Smooth muscle cell (in vitro differentiated cells): ENCODE measurements around the gene ROGDI. TPM values are rescaled to one million over a fixed set of nuclear protein-coding genes. Genes with fewer than 3 reads are reported as not detected.

Experiments
- DNase-seq: peaks from one replicate; lab custom pipeline; 2025; ENCODE audit not compliant: unreplicated experiment; lab: John Stamatoyannopoulos, UW
- H2AFZ ChIP-seq: fragments of 200-600 bp; sonication (generic); 2 replicates; pipeline ENCODE4 v1.6.0; 2016; ENCODE audit warnings: antibody characterized with exemption, low read depth, mild to moderate bottlenecking
- H3F3A ChIP-seq: fragments of 200-600 bp; sonication (generic); 2 replicates; pipeline ENCODE4 v1.6.0; 2017; ENCODE audit warnings: antibody characterized with exemption, low read depth
- H3K27ac ChIP-seq: fragments of 200-600 bp; sonication (generic); 2 replicates; pipeline ENCODE4 v1.5.1; 2016; ENCODE audit warnings: low read depth, mild to moderate bottlenecking
- H3K27me3 ChIP-seq: fragments of 200-600 bp; sonication (generic); 2 replicates; pipeline ENCODE4 v1.6.1; 2016; ENCODE audit warnings: low read depth, mild to moderate bottlenecking
- H3K36me3 ChIP-seq: fragments of 200-600 bp; sonication (generic); 2 replicates; pipeline ENCODE4 v1.5.1; 2016; ENCODE audit warnings: low read depth
- H3K4me1 ChIP-seq: fragments of 200-600 bp; sonication (generic); 2 replicates; pipeline ENCODE4 v1.5.1; 2016; ENCODE audit warnings: low read depth
- H3K4me2 ChIP-seq: fragments of 200-600 bp; sonication (generic); 2 replicates; pipeline ENCODE4 v1.6.0; 2016; ENCODE audit warnings: mild to moderate bottlenecking
- H3K4me3 ChIP-seq: fragments of 200-600 bp; sonication (generic); 2 replicates; pipeline ENCODE4 v1.5.1; 2016; ENCODE audit warnings: mild to moderate bottlenecking
- H3K79me2 ChIP-seq: fragments of 200-600 bp; sonication (generic); 2 replicates; pipeline ENCODE4 v1.6.0; 2016; ENCODE audit warnings: low read depth, mild to moderate bottlenecking
- H3K9ac ChIP-seq: fragments of 200-600 bp; sonication (generic); 2 replicates; pipeline ENCODE4 v1.6.0; 2016; ENCODE audit warnings: low read depth
- H3K9me3 ChIP-seq: fragments of 200-600 bp; sonication (generic); replicated peaks from 2 replicates; pipeline ENCODE4 v1.5.1; 2016; ENCODE audit warnings: low read depth
- H4K20me1 ChIP-seq: fragments of 200-600 bp; sonication (generic); 2 replicates; pipeline ENCODE4 v1.6.0; 2016; ENCODE audit warnings: low read depth
- WGBS: methylation state at CpG from one replicate; pipeline ENCODE4 v1.1.7; 2016; ENCODE audit warnings: low lambda C conversion rate; 5-methylcytosine and 5-hydroxymethylcytosine counted together
- polyA plus RNA-seq: library from polyadenylated mRNA; unstranded; fragments of >200 nt; fragmentation: Nextera tagmentation; extraction: Ambion mirVana; gene quantifications from 2 replicates; pipeline ENCODE4 v1.2.1, GENCODE V29; 2016
- total RNA-seq: library from RNA; depleted of rRNA; stranded (reverse); fragments of >200 nt; gene quantifications from 2 replicates; pipeline ENCODE4 v1.2.3, GENCODE V29; 2014
- TF ChIP-seq, protein P1 (sequence below): fragments of 200-600 bp; sonication (generic); IDR thresholded peaks from 2 replicates; pipeline ENCODE4 v1.5.1; 2017; ENCODE audit warnings: borderline replicate concordance, mild to moderate bottlenecking, antibody characterized with exemption; ENCODE audit not compliant: insufficient read depth, poor library complexity, severe bottlenecking

The ROGDI gene
- total and polyA plus RNA-seq, 2 experiments from 2014 or later = 21.6 to 45.6 TPM

DNA sequence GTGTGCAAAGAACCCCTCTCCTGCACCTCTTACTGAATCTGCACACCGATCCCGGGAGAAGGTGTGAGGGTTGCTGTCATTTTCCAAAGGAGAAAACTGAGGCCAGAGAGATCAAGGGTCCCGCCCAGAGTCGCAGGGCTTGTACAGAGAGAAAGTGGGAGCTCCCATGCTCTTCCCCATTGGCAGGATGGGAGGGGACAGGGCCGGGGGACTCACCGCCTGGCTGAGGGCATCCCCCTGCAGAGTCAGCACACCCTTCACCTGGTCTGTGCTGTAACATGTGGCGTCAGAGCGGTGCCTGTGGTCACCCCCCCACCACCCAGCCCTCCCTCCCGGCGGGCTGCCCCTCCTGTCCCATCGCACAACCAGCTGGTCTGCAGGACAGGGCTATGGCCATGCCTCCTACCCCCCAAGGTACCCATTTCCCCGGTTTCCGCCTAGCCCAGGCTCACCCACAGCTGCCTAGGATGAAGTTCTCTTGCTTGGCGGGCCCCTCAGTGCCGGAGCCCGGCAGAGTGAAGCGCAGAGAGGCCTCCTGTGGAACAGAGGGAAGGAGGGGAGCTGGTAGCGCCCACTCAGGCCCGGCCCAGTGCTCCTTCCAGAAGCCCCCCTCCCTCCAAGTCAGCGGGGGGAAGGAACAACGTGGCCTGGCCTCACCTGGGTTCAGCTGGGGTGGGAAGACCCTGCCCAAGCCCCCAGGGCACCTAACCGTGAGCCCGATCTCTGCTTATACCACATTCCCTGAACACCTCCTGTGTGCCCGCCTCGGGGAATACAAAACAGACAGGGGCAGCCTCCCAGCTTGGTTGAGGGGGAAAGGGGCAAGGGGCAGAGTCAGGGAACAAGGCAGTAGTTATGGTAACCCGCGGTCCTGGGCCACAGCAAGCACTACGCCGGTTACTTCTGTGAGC, 1.1 kb downstream of the ROGDI start:
- WGBS = 43% methylated on average over 20 of the region's 29 CpGs
- H3F3A ChIP-seq = peaks cover 24% of the 10 kb centered on the region
- DNase-seq = no peak
- H2AFZ ChIP-seq = peak overlapping the region; percentile 64
- H3K36me3 ChIP-seq = peaks cover 3% of the 10 kb centered on the region
- peaks cover 4% of the 10 kb centered on the region for H3K79me2 ChIP-seq
- no peaks in the 10 kb centered on the region for H3K9me3 ChIP-seq
- H3K4me1 ChIP-seq = peaks cover 8% of the 10 kb centered on the region
- TF ChIP-seq, protein P1, sequence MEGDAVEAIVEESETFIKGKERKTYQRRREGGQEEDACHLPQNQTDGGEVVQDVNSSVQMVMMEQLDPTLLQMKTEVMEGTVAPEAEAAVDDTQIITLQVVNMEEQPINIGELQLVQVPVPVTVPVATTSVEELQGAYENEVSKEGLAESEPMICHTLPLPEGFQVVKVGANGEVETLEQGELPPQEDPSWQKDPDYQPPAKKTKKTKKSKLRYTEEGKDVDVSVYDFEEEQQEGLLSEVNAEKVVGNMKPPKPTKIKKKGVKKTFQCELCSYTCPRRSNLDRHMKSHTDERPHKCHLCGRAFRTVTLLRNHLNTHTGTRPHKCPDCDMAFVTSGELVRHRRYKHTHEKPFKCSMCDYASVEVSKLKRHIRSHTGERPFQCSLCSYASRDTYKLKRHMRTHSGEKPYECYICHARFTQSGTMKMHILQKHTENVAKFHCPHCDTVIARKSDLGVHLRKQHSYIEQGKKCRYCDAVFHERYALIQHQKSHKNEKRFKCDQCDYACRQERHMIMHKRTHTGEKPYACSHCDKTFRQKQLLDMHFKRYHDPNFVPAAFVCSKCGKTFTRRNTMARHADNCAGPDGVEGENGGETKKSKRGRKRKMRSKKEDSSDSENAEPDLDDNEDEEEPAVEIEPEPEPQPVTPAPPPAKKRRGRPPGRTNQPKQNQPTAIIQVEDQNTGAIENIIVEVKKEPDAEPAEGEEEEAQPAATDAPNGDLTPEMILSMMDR = no peak
- no peaks in the 10 kb centered on the region for H3K27me3 ChIP-seq
- no peak overlapping the region for H3K27ac ChIP-seq
- no peaks in the 10 kb centered on the region for H4K20me1 ChIP-seq
- H3K4me2 ChIP-seq = peak overlapping the region; percentile 97
- no peak overlapping the region for H3K9ac ChIP-seq
- peak overlapping the region; percentile 86 for H3K4me3 ChIP-seq

DNA sequence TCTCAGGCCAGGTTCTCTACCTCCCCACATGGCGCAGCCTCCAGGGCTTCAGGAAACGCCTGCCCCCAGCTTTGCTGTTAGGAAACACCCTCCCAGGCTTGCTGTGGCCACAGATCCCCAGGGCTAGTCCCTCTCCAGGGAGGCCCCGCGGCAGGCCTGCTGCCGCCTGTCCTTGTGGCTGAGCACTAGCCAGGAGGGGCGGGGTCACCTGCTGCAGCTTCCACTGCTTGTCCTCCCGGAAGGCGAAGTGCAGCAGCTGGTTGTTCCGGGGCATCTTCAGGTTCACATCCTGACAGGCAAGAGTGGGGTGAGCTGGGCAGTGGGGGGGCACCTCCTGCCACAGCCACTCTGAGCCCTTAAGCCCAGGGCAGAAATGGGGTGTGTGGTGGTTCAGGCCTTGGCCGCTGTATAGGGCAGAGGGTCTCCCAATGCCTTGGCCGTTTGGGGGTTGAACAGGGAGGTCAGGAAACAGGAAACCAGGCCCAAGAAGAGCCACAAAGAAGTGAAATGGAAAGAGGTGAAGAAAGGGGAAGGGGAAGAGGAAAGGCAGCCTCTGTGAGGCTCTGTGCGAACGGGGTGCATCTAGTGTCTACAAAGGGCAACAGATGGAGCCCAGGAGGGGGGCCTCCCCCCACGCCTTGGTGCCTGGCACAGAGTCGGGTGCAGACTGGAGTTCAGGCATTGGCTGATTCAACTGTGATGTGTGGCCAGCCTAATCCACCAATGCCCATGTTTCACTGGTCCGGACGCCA, 2.0 kb downstream of the ROGDI start:
- WGBS = 91% methylated on average over 17 of the region's 17 CpGs
- H3K9me3 ChIP-seq = no peaks in the 10 kb centered on the region
- H3K4me2 ChIP-seq = no peak overlapping the region
- H3K79me2 ChIP-seq = peaks cover 4% of the 10 kb centered on the region
- H3K9ac ChIP-seq = no peak overlapping the region
- H3K27ac ChIP-seq = no peak overlapping the region
- H3F3A ChIP-seq = peaks cover 17% of the 10 kb centered on the region
- TF ChIP-seq, protein P1 = no peak
- no peak overlapping the region for H3K4me3 ChIP-seq
- H3K27me3 ChIP-seq = no peaks in the 10 kb centered on the region
- no peaks in the 10 kb centered on the region for H4K20me1 ChIP-seq
- peaks cover 8% of the 10 kb centered on the region for H3K4me1 ChIP-seq
- no peak for DNase-seq
- no peaks in the 10 kb centered on the region for H3K36me3 ChIP-seq
- H2AFZ ChIP-seq = no peak overlapping the region

DNA sequence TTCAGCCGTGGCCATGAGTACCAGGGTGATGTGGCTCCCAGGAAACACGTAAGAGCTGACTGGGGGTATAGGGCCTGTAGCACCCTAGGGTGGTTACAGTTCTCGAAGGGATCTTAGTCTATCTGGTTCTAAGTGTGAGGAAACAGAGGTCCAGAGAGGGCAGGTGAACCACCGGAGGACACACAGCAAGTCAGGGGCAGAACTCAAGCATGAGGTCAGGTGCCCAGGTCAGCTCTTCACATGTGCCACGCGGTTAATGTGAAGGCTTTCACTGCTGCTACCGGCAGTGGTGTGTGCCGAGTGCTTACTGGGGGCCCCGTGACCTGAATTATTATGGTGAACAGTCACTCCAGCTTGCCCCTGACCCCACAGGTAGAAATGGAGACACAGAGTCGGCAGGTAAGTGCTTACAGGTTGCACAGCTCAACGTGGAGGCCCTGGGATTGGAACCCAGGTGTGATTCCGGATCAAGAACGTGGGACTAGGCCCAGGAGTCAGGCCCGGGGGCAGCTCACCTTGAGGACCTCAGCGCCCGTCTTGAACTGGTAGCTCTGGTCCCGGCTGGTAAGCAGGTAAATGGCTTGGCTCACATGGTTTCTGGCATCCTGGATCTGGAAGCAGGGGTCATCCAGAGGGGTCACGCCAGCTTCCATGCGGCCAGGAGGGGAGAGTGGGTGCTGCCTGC, 3.1 kb downstream of the ROGDI start:
- Histone ChIP-seq H3F3A (peaks cover 10% of the 10 kb centered on the region), H3K79me2 (peaks cover 4% of the 10 kb centered on the region), H2AFZ (no peak overlapping the region), H3K9me3 (no peaks in the 10 kb centered on the region), H3K27ac (no peak overlapping the region), H3K27me3 (no peaks in the 10 kb centered on the region), H3K4me1 (peaks cover 8% of the 10 kb centered on the region), H3K9ac (no peak overlapping the region), H3K4me2 (no peak overlapping the region), H4K20me1 (no peaks in the 10 kb centered on the region), H3K36me3 (no peaks in the 10 kb centered on the region), H3K4me3 (no peak overlapping the region)
- 92% methylated on average over 19 of the region's 19 CpGs for whole genome bisulfite sequencing
- TF ChIP-seq, protein P1 = no peak
- DNase-seq = no peak
